NK-92 treated with Interleukin-12 subunit alpha and Interleukin-12 subunit beta, amount 100 ng/mL, for 24 hours (cell line): ENCODE data around the gene FBXL15.

Source experiments
- DNase-seq: peaks from one replicate; lab custom pipeline; 2025; lab: John Stamatoyannopoulos, UW

The FBXL15 gene

DNA sequence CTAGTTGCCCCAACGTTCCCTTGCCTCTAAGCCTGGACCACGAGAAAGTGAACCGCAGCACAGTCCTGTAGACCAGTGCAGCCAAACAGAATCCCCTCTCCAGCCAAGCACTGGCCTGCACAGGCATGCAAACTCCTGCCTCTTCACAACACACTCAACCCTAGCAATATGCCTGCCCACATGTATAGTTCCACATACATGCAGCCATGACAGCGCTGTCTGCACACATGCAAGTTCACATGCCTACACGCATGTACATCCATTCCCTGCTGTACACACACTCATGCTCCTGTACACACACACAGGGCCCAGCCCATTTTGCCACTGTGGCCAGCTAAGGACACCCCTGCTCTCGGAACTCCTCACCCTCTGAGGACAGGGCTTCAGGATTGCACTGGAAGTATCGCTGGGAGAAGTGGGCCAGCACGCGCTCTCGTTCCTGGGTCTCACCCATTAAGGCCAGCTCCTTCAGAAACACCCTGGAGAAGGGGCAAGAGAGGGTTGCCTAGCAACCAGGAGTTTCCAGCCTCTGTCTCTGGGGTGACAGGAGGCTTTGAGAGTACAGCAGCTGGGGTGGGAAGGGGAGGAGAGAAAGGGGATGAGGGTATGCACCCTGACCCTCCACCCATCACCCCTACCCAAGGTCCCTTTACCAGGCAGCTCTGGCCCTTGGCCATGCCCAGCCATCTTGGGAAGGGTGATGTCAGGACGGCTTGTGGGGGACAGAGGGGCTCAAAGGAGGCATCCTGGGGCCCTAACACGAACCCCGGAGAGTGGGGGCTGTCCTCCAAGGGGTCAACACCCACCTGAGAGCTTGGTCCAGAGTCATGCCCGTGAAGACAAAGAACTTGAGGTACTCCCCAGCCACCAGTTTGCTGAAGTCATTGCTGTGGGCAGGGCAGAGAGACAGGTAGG lies 9.0 kb upstream of the FBXL15 start:
- DNase-seq = no peak

DNA sequence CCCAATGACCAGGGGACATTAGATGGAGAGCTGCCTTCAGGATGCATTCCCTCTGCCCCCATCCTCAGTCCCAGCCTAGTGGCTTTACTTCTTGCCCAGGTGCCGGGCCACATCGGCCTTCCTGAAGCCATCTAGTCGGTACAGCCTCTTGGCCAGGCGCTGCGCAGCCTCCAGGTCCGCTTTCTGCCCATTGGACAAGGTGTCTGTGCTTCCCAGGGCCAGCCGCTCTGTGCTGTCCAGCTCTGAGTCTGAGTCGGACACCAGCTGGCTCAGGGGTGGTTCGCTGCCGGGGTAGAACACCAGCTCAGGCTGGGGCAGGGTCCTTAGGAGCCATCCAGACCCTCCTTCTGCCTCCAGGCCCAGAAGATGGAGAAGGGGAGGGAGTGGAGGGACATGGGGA lies 8.3 kb upstream of the FBXL15 start:
- DNase-seq = no peak

DNA sequence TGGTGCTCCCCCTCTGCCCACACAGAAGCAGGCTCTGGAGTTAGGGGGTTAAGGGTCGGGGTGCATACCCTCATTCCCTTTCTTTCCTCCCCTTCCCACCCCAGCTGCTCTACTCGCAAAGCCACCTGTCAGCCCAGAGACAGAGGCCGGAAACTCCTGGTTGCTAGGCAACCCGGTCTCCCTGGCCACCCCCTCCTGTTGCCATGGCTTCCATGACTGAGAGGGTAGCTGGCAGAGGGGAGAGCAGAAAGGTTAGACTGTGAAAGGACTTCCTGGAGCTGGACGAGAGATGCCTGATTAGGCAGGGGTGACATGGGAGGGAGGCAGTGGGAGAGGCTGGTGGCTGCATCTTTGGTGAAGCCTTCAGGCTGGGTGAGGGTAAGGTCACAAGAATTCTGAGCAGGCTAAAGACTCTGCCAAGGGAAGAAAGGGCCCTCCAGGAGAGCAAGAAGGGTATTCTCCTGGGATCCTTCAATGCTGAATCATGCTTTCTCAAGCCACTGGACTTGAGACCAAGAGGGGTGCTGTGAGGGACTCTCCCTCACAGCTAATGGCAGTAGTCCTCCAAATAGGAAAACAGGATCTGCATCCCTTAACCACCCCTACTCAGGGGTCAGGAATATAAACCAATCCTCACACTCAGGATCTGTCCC lies 7.5 kb upstream of the FBXL15 start:
- peak; percentile 48 for DNase-seq

DNA sequence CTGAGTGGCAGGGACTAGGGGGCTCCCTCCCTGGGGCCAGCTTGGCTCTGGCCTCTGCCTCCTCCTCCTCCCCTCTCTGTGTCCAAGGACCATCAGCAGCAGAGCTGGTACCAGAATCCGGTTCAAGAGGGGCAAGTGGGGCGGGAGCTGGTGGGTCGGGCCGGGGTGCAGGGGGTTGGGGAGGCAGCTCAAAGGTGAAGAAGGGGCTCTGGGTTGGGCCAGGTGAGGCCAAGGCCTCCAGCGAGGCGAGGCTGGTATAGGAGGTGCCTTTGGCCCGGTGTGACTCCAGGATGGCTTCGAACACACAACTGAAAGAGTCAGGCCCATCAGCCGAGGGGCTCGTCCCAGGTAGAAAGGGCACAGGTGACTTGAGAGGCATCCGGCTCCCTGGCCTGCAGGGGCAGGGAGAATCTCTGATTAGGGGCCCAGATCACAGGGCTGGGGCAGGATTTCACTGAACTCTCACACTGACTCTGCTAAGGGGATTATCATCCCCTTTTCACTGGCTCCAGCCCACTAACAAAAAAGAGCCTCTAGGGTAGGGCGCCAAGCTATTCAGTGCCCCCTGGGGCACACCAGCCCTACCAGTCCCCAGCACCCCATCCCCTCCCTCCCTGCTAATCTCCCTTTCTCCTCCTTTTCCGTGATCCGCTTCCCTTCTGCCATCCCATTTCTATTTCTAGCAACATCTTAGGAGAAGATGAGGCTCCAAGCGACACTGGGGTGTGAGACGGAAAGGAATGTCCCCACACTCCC lies 6.7 kb upstream of the FBXL15 start:
- no peak for DNase-seq

DNA sequence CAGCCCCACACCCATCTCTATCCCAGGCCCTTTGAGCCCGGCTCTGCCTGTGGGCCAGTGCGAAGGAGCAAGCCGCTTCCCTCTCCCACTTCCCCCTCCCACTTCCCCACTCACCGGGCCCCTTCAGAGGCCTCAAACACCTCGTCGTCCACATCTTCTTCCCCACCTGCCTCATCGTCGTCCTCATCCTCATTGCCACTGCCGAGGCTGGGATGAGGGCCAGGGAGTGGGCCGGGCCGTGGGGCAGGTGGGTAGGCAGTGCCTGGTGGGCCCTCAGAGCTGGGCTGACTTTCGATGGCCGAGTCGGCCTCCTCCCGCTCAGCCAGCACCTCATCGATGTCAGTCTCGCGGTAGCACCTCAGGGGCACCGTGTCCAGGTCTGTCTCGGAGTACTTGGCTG lies 5.9 kb upstream of the FBXL15 start:
- no peak for DNase-seq

DNA sequence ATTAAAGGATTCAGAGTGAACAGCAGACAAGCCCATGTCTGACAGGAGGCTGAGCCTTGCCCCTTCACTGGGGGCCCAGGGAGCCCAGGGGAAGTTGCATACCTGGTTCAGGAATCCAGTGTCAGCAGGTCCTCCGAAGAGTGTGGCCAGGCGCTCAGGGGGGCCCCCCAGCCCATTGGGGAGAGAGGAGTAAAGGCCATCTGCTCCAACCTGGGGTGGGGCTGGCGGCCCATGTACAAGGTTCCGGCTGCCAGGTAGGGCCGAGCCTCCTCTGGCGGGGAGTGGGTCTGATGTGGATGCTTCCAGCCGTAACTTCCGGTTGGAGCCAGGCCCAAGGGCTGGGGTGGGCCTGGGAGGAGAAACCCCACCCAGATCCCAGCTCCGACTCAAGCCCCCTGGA lies 4.4 kb upstream of the FBXL15 start:
- DNase-seq = no peak

DNA sequence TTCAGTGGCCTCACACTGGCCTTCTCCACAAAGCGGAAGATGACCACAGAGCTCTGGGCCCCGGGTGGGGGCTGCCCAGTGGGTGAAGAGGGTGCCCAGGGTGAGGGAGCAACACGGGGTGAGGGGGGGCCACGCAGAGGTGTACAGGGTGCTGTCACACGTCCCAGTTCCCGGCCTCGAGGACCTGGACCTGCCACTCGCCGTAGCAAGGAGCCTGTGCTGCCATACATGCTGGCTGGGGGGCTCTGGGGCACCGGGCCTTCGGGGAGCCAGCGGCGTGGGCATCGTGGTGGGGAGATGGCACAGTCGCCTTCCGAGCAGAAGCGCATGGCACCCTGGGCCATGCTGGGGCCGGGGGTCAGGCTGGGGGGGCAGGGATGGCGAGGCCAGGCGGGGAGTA lies 3.9 kb upstream of the FBXL15 start:
- DNase-seq = no peak

DNA sequence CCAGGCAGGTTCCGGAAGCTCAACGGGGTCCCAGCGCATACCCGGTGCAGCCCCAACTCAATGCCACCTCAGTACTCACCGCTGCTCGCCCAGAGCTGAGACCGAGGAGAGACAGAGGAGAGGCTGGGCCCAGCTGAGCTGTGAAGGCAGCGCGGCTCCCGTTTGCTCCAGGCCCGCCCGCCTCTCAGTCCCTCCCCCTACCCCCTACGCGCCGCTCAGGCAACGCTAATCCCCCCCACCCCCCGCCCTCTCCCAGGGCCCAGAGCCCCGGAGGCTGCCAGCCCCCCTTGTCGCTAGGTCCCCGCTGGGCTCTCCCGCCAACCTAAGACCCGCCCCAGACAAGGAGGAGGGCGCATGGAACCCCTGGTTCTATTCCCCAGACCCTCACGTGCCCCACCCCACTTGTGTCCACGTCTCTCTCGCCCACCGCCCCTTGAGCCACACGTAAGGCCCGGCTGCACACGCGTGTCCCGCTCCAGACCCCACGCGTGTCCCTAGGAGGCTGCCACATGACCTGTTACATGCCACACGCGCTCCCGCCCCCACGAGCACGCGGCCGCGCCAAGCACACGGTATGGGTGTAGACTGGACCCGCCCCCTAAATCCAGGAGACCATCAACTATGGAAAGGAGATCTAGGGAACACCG lies 1.9 kb upstream of the FBXL15 start, which contains the start of gene PSD:
TSS of gene PSD (minus strand) at position 164 of the 647 bp plus-strand sequence. CDS start 1,747 bp downstream, outside the sequence.
- DNase-seq = no peak

DNA sequence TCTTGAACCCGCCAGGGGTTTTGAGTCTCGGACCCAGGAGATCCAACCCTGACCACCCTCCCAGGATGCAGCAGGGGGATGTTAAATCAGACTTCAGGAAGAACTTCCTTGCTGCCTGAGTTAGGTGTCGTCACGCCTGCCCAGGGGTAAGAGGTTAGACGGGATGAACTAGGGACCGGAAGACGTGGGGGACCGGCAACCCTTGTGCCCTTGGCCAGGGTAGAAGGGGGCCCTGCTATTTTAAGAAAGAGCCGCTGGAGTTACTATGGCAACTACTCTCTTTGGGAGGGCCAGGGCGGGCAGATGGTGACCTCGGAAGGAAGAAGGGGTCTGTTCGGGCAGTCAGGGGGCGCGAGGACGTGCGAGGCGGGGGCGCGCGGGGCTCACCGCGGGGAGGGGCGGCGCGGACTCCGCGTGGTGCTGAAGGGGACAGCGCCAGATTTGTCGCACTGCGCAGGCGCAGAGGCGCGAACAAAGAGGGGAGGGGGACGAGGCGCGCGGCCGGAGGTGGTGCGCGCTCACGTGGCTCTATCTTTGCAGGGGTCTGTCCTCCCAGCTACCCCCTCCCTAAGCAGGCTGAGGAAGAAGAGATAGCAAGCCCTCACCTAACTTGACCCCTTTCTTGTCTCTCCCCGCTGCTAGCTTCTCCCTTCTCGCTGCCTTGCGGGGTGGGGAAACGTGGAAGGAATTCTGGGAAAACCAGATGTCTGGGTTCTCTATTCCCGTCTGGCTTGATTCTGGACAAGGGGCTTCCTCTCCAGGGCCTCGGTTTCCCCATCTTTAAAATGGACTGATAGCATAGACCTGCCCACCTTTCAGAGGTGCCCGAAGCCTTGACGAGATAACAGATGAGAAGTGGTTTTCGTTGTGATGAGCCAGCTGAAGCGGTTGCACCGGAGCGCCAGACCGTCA lies 1.1 kb upstream of the FBXL15 start:
- peak; percentile 48 for DNase-seq

DNA sequence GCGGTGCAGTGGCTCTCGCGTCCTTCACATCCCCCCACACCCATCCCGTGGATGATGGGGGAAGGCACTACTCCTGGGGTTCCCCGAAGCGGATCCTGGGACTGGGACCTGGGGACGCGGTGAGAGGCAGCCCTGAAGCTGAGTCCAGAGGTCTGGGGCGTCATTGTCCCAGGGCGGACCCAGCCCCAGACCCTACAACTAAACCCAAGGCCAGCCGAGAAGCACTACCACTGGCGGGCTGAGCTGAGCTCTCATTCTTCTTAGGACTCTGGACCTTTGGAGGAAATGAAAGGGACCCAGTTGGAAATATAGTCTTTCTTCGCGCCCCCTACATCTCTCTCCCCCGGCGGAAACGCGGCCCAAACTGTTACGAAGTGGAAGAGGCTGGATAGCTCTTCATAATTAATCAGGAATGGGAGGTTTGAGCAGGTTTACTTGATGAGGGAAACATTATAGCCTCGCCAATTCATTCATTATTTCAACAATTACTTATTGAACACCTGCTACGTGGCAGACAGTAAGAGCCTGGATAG lies 389 bp upstream of the FBXL15 start:
- DNase-seq = no peak

DNA sequence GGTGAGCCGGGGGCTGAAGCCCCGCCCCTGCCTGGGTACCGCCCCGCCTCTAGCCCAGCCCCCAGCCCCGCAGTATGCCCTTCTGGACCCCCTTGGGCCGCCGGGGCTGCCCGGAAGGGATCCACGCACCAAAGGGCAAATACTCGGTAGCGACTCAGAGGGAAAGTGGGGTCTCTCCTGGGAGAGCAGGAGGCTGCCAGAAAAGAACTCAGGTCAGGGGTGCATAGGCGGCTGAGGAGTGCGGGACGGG lies 796 bp downstream of the FBXL15 start:
- no peak for DNase-seq

DNA sequence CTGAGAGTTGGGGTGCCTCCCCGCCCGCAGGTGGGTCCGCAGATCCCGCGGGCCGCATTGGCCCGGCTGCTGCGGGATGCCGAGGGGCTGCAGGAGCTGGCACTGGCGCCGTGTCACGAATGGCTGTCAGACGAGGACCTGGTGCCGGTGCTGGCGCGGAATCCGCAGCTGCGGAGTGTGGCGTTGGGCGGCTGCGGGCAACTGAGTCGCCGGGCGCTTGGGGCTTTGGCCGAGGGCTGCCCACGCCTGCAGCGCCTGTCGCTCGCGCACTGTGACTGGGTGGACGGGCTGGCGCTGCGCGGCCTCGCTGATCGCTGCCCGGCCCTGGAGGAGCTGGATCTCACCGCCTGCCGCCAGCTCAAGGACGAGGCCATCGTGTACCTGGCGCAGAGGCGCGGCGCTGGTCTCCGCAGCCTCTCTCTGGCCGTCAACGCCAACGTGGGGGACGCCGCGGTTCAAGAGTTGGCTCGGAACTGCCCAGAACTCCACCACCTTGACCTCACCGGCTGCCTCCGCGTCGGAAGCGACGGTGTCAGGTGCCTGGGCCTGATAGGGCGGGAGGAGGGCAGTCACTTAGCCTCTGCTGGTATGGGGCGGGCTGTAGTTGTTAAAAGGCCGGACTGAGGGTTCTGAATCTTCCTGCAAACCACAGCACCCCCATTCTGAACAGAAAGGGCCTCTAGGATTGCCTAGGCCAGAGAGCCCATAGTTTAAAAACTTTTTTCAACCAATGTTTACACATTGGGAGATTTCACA lies 1.3 kb downstream of the FBXL15 start:
- DNase-seq = no peak

DNA sequence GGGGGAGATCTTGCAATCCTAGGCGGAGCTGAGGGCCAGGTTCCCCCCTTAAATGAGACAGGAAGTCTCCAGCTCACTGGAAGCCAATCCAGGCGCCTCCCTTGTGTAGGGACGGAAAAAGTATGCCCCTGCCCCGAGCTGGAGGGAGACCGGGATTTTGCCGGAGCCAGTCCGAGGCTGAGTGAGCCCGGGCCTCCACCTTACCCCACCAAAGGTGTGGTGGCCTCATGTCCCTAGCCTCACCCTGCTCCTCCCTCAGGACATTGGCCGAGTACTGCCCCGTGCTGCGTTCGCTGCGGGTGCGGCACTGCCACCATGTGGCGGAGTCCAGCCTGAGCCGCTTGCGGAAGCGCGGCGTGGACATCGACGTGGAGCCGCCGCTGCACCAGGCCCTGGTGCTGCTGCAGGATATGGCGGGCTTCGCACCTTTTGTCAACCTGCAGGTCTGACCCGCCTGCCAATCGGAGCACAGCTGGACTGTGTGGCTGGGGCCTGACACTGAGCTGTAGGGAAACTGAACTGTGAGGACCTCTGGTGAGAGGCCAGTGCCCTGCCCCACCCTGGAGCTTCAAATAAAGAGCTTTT lies 2.0 kb downstream of the FBXL15 start:
- peak; percentile 40 for DNase-seq

DNA sequence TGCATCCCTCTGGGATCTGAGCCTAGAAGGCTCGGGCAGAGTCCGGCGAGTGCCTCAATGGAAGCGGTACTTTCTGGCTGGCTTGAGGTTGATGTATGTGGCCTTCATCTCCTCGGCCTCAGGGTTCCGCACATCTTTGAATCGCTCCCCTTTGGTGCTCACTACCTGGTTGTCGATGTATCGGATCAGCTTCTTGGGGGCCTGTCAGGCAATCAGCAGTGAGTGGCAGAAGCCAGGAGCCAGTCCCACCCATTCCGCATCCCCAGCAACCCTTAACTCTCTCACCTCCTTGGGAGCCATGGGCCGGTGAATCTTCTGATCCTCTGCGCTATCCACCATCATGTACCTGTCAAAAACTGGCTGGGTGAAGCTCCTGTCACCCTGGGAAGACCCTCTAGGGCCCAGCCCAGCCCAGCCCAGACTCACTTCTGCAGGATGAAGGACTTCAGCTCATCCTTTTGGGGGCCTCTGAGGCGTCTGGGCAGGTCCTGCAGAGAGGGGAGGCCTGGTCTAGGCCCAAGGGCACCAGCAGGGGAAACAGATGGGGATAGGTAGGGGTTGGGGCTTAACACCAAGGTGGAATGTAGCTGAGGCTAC lies 2.8 kb downstream of the FBXL15 start:
- DNase-seq = no peak

DNA sequence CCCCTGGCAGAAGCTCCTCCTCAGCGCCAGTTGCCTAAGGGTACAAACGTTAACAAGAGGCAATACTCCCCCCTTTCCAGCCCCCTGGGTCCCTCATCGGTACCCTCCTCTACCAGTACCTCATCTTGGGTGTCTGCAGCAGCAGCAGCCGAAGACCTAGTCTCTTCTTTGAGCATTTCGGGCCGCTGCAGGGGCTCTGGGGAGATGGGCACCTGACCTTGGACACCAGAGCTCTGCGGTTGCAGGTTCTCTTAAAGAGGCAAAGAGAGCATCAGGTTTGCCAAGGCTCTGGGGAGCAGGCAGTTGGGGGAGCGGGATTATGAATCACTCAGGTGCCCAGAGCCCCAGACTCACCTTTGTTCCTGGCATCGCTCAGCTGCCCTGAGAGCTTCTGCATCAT lies 3.5 kb downstream of the FBXL15 start:
- no peak for DNase-seq

DNA sequence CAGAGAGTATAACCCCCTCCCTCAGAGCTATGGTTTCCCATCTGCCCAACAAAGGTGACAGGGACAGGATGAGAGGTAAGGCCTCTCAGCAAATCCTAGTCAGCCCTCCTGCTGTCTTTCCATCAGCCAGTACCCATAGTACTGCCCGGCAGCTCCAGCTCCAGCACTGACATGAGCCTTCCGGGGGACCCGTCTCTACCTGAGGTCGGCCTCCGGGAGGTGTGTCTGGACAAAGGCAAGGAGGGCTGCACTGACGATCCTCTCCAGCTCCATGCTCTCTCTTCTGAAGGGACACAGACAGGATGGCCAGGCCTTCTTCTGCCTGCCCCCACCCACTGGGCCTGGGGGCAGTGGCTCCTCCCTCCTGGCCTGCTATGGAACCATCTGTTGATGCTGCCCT lies 4.3 kb downstream of the FBXL15 start:
- no peak for DNase-seq

DNA sequence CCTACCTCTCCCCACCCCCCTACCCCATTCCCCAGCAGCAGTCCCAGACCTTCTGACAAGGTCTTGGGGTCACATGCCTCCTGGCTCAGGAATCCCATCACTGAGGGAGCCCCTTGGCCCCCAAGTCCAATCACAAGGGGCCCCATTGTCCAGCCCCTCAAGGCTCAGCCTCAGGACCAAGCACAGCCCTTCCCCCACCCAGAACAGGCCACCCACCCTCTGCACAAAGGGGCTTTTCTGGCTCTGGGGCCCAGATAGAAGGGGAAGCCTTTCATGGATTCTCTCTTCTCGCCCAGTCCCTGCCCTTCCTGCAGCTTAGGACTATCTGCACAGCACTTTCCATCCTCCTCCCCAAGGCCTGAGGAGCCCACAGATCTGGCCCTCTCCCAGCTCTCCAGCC lies 4.8 kb downstream of the FBXL15 start:
- no peak for DNase-seq

DNA sequence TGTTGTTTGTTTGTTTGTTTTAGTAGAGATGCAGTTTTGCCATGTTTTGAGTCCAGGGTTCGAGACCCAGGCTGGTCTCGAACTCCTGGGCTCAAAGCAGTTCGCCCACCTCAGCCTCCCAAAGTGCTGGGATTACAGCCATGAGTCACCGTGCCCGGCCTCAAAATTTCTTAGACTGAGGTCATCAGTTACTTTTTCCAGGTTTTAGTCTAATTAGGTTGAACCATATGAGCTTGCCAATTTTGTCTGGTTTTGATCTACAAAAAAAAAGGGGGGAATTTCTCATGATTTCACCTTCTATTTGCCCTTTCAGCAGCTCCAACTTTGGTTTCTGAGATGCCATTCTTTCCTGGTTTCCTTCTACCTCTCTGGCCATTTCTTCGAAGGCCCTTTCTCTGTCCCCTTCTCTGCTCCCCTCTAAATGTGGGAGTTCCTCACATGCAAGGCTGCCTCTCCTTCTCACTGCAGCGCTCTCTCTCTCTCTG lies 6.2 kb downstream of the FBXL15 start:
- DNase-seq = no peak

DNA sequence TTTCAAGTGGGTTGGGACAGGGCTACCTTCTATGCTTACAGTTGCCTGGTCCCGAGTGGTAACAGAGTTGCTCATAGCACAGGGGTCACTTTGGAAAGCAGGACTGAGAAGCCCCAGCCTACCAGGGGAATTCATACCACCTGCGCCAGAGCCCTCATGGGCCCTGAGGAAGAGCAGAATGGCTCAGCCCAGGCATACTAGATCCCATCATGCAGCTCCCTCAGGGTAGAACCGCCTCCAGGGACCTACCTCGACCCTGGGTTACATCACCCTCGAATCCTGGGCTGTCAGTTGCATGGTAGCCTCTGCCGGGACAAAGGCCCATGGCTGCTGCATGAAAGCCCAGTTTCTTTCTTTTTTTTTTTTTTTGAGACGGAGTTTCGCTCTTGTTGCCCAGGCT lies 8.8 kb downstream of the FBXL15 start:
- DNase-seq = no peak
